IPS-NIHi7 (cell line): Measurements from ENCODE around the gene FANCC.

Experiments used
- DNase-seq: peaks from one replicate; pipeline ENCODE4 v3.0.0; 2012; ENCODE audit warnings: mixed read lengths; ENCODE audit errors: extremely low spot score

Gene FANCC

GRCh38 chr9:95102001-95102433 lies 215.5 kb downstream of the FANCC start:
- DNase-seq: no peak

- no peak for DNase-seq
These were observed 216.2 kb downstream of the FANCC start for GRCh38 chr9:95101326-95101725.

GRCh38 chr9:95100071-95100627 lies 217.4 kb downstream of the FANCC start:
- no peak for DNase-seq

GRCh38 chr9:95099321-95100070 lies 218.0 kb downstream of the FANCC start:
- DNase-seq: no peak

GRCh38 chr9:95098391-95098921 lies 219.1 kb downstream of the FANCC start:
- DNase-seq: no peak

- no peak for DNase-seq
These were observed 220.2 kb downstream of the FANCC start for GRCh38 chr9:95097279-95097678.

- DNase-seq: no peak
These were observed 220.7 kb downstream of the FANCC start for GRCh38 chr9:95096807-95097206.

- DNase-seq: no peak
These were observed 221.1 kb downstream of the FANCC start for GRCh38 chr9:95096381-95096780.

GRCh38 chr9:95095641-95096355 lies 221.7 kb downstream of the FANCC start:
- no peak for DNase-seq

GRCh38 chr9:95094002-95094401 lies 223.5 kb downstream of the FANCC start:
- no peak for DNase-seq

GRCh38 chr9:95093586-95093985 lies 223.9 kb downstream of the FANCC start:
- DNase-seq: no peak

GRCh38 chr9:95092262-95093072 lies 225.0 kb downstream of the FANCC start:
- no peak for DNase-seq

GRCh38 chr9:95091601-95092261 lies 225.8 kb downstream of the FANCC start:
- DNase-seq: no peak

- no peak for DNase-seq
These were observed 226.5 kb downstream of the FANCC start for GRCh38 chr9:95090871-95091577.

- DNase-seq: no peak
These were observed 227.3 kb downstream of the FANCC start for GRCh38 chr9:95090023-95090791.

- no peak for DNase-seq
These were observed 228.1 kb downstream of the FANCC start for GRCh38 chr9:95089257-95090022.

- no peak for DNase-seq
These were observed 228.9 kb downstream of the FANCC start for GRCh38 chr9:95088421-95089161.

- DNase-seq: no peak
These were observed 229.8 kb downstream of the FANCC start for GRCh38 chr9:95087659-95088242.
